ENCODE measurements around the gene AFF4. TPM values are rescaled to one million over a fixed set of nuclear protein-coding genes. Genes with fewer than 3 reads are reported as not detected.

Gene AFF4
- total and polyA plus RNA-seq, 2 of the 4 experiments (the other 2 are of a cell fraction): 27.3 to 57.2 TPM

- Histone ChIP-seq H4K8ac (ENCODE audit: low read depth in 2 of 2, low read length in 2 of 2) (no peak overlapping the region), H3K14ac (replicated peaks; ENCODE audit: low read depth, low read length) (no peak overlapping the region), H2BK120ac (ENCODE audit: low read depth, low read length) (no peak overlapping the region), H2AK9ac (replicated peaks; ENCODE audit: low read depth, low read length, poor library complexity) (no peak overlapping the region), H2BK5ac (ENCODE audit: low read depth, low read length, poor library complexity, severe bottlenecking) (no peak overlapping the region), H3K4ac (ENCODE audit: low read depth, low read length) (no peak overlapping the region), H3K36me3 (ENCODE audit: control insufficient read depth, insufficient read depth, low read length) (peaks cover 48% of the 10 kb centered on the region), H3K56ac (ENCODE audit: extremely low read depth, insufficient read depth, low read length) (no peak overlapping the region), H4K5ac (ENCODE audit: low read depth, low read length) (no peak overlapping the region), H2AFZ (replicated peaks; ENCODE audit: low read length, poor library complexity) (no peak overlapping the region), H3K27ac (ENCODE audit: insufficient read depth, low read length) (no peak overlapping the region), H4K91ac (ENCODE audit: insufficient read depth, low read depth, low read length) (no peak overlapping the region), H3K4me3 (ENCODE audit: insufficient read depth, low read depth, low read length) (no peak overlapping the region), H3K79me1 (ENCODE audit: low read depth in 1 of 2, low read length in 2 of 2) (peaks cover 4 to 18% of the 10 kb centered on the region in 2 experiments), H3K27me3 (ENCODE audit: control insufficient read depth, insufficient read depth, low read length) (no peaks in the 10 kb centered on the region), H3K9ac (ENCODE audit: low read depth, low read length) (no peak overlapping the region), H3K9me3 (ENCODE audit: control insufficient read depth, insufficient read depth, low read length) (no peaks in the 10 kb centered on the region), H3K9me1 (ENCODE audit: insufficient read depth, low read length) (no peaks in the 10 kb centered on the region; the same call in 1 of the 2 replicates), H4K20me1 (ENCODE audit: insufficient read depth, low read length) (no peaks in the 10 kb centered on the region), H2BK20ac (ENCODE audit: low read depth, low read length) (no peak overlapping the region), H3K18ac (ENCODE audit: low read depth, low read length) (no peak overlapping the region), H3K4me2 (ENCODE audit: low read depth, low read length) (no peak overlapping the region), H3K23ac (ENCODE audit: low read depth, low read length) (no peak overlapping the region), H2AK5ac (ENCODE audit: low read depth, low read length) (no peak overlapping the region), H2BK15ac (ENCODE audit: low read depth, low read length) (no peak overlapping the region), H3K4me1 (ENCODE audit: control insufficient read depth, insufficient read depth, low read length) (no peaks in the 10 kb centered on the region)
- DNase-seq (no peak), ATAC-seq (ENCODE audit: low read depth) (no peak)
- dilution Hi-C loops (cut with HindIII; ENCODE audit: low sequenced_read_pairs, unreplicated experiment): no loop called here
- BruUV-seq (replicated peaks): no TSS peak
- ChIA-PET CTCF (no interaction called here), POLR2A (ENCODE audit: unreplicated experiment) (interaction anchor here (0.6 kb wide), 1 partner anchor 67 kb away, joined by 3 read pairs; no protein-coding TSS in a partner anchor)
- in situ Hi-C loops (cut with MboI; ENCODE audit: low sequenced_read_pairs): loop anchor here (5.0 kb wide), 1 partner anchor 497 kb away; no protein-coding TSS in a partner anchor
- TF ChIP-seq CTCF (conservative IDR thresholded peaks at IDR 0.05; ENCODE audit: low read depth, low read length) (no peak), ELK1 (IDR thresholded peaks at IDR 0.05; ENCODE audit: borderline replicate concordance, low read depth, low read length) (no peak), FOS (IDR thresholded peaks at IDR 0.05; ENCODE audit: low read depth, low read length) (no peak), BHLHE40 (IDR thresholded peaks at IDR 0.05; ENCODE audit: low read depth, low read length) (no peak), MAFK (IDR thresholded peaks at IDR 0.05; ENCODE audit: low read depth, low read length) (no peak), POLR2A (IDR thresholded peaks at IDR 0.05; ENCODE audit: low read depth, low read length) (no peak), SMC3 (IDR thresholded peaks at IDR 0.05; ENCODE audit: low read depth, low read length) (no peak), MAZ (IDR thresholded peaks at IDR 0.05; ENCODE audit: borderline replicate concordance, low read depth, low read length) (no peak), RCOR1 (IDR thresholded peaks at IDR 0.05; ENCODE audit: insufficient replicate concordance, low read length) (no peak), RFX5 (IDR thresholded peaks at IDR 0.05; ENCODE audit: low read depth, low read length) (no peak), NFE2L2 (IDR thresholded peaks at IDR 0.05; ENCODE audit: low read depth, low read length) (no peak), RAD21 (IDR thresholded peaks at IDR 0.05; ENCODE audit: low read length) (no peak), CHD1 (IDR thresholded peaks at IDR 0.05; ENCODE audit: low read depth, low read length) (no peak), USF2 (IDR thresholded peaks at IDR 0.05; ENCODE audit: low read depth, low read length) (no peak), MXI1 (IDR thresholded peaks at IDR 0.05; ENCODE audit: borderline replicate concordance, low read depth, low read length) (no peak), CEBPB (IDR thresholded peaks at IDR 0.05; ENCODE audit: low read depth, low read length) (no peak)
- WGBS, 2 experiments (ENCODE audit: extremely low coverage in 2 of 2, insufficient read length in 1 of 2): 80% methylated on average over 1 of the region's 2 CpGs; no CpG with 5 or more reads in 1 of the 2 experiments
- intact Hi-C loops (cut with micrococcal nuclease): no loop called here
Measured at GRCh38 chr5:132884548-132884947, 78.9 kb downstream of the AFF4 start.
